UCSD-AML1 (cell line): ENCODE results near the gene FNBP1.

ENCODE experiments used
- DNase-seq: peaks from one replicate; lab custom pipeline; 2025; ENCODE audit not compliant: unreplicated experiment; lab: John Stamatoyannopoulos, UW

Gene FNBP1

GRCh38 chr9:129866394-129867135, 176.4 kb downstream of the FNBP1 start:
- no peak for DNase-seq

- DNase-seq = no peak
Observed at GRCh38 chr9:129865668-129866320, 177.2 kb downstream of the FNBP1 start.

GRCh38 chr9:129864991-129865647, 177.9 kb downstream of the FNBP1 start:
- DNase-seq = no peak

GRCh38 chr9:129863059-129863690, 179.8 kb downstream of the FNBP1 start:
- DNase-seq = peak; percentile 95

GRCh38 chr9:129861447-129861827, 181.6 kb downstream of the FNBP1 start:
- DNase-seq = no peak

GRCh38 chr9:129860653-129861446, 182.1 kb downstream of the FNBP1 start:
- no peak for DNase-seq

- no peak for DNase-seq
Observed at GRCh38 chr9:129858167-129858962, 184.6 kb downstream of the FNBP1 start.

GRCh38 chr9:129857207-129857606, 185.8 kb downstream of the FNBP1 start:
- no peak for DNase-seq

GRCh38 chr9:129854588-129855110, 188.3 kb downstream of the FNBP1 start:
- no peak for DNase-seq

- no peak for DNase-seq
Observed at GRCh38 chr9:129853614-129854013, 189.4 kb downstream of the FNBP1 start.

GRCh38 chr9:129852579-129852978, 190.4 kb downstream of the FNBP1 start:
- DNase-seq = no peak

GRCh38 chr9:129851821-129852220, 191.2 kb downstream of the FNBP1 start:
- DNase-seq = no peak

GRCh38 chr9:129850821-129851550, 192.0 kb downstream of the FNBP1 start:
- no peak for DNase-seq

- DNase-seq = no peak
Observed at GRCh38 chr9:129849901-129850300, 193.1 kb downstream of the FNBP1 start.

GRCh38 chr9:129848712-129849441, 194.1 kb downstream of the FNBP1 start:
- no peak for DNase-seq

GRCh38 chr9:129845373-129845772, 197.6 kb downstream of the FNBP1 start:
- DNase-seq = no peak

- no peak for DNase-seq
Observed at GRCh38 chr9:129841071-129841470, 201.9 kb downstream of the FNBP1 start.

- no peak for DNase-seq
Observed at GRCh38 chr9:129840034-129840433, 203.0 kb downstream of the FNBP1 start.
